ENCODE results near the gene RAD51D.
A peak's percentile ranks its signal among the peaks of the same experiment; 100 is the strongest.
"Not testable (repeated sequence)": the region's sequence is repeated elsewhere in the genome, so short reads cannot be mapped to it uniquely, and the experiment has no call there.

Gene RAD51D

DNA sequence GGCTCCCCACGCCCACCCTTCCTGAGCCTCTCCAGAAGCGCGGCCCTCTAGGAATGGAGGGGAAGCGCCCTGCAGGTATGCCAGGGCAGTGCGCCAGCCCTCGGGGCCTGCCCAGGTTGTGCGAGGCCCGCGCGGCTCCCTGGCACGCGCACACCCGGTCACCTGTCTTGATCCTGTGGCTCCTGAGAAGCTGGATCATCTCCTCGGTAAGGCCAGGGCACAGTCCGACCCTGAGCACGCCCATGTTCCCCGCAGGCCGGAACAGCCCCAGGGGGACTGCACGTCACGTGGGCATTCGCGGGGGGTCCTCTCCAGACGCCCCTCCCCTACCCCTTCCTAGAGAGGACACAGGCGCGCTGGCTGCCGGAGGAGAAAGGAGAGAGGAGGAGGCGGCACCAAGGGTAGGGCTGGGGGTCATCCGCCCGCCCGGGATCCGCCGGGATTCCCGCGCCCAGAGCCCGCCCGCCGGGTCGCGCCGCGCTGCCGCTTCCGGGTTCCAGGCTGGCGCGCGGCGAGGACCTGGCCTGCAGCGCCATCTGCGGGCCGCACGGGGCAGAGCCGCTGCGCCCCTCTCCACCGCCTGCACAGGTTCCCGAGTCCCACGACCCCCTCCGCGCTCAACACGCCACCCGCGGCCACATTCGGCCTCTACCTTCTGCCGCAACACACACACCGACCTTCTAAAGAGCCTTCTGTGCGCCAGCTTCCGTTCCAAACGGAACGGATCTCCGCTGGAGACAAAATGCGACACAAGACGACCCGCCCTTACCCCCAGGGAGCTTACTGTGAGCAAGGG lies at the start of gene RAD51D:
RAD51D (minus strand) TSS at position 491 of the 796 bp plus-strand sequence; CDS start at position 244, 247 bp downstream.
- peak; percentile 81 for DNase-seq (ENCODE audit: low spot score)

DNA sequence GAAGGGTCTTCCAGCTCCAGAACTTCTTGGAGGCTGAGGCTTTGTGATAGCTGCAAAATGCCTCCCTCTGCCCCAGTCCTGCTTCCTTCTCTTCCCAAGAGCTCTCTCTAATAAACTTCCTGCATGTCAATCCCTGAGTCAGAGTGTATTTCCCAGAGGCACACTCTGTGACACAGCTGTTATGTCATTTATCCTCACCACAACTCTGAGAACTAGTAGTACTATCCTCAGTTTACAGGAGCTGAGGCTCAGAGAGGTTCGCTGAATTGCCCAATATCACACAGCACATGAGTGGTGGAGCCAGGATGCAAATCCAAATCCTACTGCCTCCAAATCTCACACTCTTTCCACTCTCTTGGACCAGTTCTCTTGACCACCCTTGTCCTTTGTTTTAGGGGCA lies 48.0 kb upstream of the RAD51D start:
- no peak for DNase-seq (ENCODE audit: low spot score)

DNA sequence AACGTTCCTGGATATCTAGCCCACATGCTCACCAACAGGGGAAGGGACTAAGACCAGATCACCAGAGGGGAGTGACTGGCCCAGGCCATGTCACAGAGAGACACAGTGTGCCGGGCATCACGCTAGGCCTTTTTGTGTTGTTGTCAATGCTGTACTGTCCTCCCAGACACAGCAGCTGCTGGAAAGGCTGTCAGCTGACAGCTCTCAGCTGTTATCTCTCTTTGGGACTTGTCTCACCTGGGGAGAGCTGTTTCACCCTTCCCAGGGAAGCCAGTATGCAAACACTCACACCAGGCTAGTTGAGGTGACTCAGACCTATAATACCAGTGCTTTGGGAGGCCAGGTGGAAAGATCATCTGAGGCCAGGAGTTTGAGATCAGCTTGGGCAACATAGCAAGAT lies 47.4 kb upstream of the RAD51D start:
- no peak for DNase-seq (ENCODE audit: low spot score)

DNA sequence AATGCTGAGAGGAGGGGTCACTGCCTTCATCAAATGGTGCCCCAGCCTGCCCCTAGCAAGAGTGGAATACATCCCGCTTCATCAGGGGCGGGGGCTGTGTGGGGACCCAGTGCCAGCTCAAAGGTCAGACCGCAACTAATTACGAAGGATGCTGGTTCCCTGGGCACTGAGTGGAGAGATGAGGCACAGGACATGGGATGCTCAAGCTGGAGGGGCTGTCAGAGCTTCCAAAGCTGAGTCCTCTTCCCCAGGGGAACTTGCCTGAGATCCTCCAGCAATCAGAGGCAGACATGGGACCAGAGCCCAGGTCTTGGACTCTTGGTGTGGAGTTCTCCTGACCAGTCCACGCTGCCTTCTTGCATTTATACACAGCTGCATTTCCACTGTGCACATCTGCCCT lies 46.9 kb upstream of the RAD51D start:
- DNase-seq (ENCODE audit: low spot score) = no peak

DNA sequence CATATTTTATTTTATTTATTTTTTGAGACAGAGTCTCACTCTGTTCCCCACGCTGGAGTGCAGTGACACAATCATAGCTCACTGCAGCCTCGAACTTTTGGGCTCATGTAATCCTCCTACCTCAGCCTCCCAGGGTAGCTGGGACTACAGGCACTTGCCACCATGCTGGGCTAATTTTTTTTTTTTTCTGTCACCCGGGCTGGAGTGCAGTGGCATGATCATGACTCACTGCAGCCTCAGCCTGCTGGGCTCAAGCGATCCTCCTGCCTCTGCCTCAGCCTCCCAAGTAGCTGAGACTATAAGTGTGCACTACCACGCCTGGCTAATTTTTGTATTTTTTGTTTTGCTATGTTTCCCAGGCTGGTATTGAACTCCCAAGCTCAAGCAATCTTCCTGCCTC lies 45.1 kb upstream of the RAD51D start:
- DNase-seq (ENCODE audit: low spot score) = no peak

DNA sequence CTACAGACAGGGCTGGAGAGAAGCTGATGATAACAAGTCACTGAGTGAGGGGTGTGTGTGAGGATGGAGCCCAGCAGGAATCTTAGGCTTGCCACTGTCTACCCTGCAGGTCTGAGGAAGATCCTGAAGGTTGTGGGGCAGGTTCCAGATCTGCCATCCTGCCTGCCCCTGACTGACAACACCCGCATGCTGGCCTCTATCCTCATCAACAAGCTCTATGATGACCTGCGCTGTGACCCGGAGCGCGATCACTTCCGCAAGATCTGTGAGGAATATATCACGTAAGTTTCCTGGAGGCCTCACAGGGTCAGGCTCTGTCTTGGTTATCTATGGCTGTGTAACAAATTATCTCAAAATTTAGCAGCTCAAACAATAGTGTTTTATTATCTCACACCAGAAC lies 44.2 kb upstream of the RAD51D start:
- DNase-seq (ENCODE audit: low spot score) = no peak

DNA sequence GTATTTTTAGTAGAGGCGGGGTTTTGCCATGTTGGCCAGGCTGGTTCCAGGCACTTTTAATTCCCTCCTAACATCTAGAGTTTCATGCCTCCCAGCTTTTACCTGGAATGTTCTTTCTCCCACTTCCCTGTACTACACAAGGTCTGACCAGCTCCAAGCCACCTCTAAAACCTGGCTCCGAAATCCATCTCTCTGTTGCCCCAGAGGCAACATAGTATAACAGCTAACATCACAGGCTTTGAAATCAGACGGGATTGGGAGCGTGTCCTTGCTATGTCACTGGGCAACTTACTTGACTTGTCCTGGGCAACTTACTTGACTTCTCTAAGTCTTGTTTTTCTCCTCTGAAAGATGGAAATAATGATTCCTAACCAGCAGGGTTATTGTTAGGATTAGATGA lies 43.1 kb upstream of the RAD51D start:
- no peak for DNase-seq (ENCODE audit: low spot score)

DNA sequence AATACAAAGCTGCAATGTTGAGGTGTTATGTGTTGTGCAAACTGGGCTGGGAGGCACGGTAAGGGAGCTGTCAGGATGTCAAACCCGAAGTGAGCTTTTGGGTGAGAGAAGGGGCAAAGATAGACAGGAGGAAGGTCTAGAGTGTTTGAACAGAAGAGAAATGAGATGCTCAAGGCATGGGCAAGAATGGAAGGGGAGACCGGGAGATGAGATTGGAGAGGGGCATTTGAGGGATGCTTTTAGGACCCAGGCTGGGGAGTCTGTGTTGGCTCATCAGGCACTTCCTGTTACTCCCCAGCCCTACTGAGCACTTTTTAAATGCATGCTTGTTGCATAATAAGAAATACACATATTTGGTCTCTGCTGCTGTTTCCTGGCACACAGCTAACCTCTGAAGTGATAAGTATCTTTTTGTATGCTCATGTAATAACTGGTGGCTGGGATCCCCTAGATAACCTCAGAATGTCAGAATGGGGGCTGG lies 41.7 kb upstream of the RAD51D start:
- DNase-seq (ENCODE audit: low spot score) = no peak

DNA sequence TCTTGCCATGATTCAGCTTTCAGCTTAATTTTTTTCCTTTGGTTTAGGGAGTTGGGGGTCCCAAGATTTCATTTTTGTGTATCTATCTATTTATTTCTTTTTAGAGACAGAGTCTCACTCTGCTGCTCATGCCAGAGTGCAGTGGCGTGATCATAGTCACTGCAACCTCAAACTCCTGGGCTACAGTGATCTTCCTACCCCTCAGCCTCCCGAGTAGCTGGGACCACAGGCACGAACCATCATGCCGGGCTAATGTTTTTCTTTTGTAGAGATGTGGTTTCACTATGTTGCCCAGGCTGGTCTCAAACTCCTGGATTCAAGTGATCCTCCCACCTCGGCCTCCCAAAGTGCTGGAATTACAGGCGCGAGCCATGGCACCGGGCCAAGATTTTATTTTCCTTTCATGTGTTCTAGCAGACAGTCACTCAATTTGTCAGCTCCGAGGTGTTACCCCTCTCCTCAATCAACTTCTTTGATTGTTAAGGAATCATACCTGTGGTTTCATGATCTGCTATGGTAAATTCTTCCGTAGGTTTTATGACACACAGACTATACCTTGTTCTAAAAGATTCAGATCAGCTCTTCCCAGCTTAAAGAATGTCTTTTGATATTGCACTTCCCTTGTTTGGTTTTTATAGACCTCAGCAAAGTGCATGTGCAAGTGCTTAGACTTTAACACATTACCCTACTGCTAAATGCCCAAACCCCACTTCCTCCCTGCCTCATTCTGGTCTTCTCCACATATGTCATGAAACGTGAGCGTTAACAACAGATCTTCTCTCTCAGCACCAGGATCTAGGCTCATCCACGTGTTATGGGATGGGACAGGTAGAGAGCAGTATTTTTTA lies 40.9 kb upstream of the RAD51D start:
- DNase-seq (ENCODE audit: low spot score) = no peak

DNA sequence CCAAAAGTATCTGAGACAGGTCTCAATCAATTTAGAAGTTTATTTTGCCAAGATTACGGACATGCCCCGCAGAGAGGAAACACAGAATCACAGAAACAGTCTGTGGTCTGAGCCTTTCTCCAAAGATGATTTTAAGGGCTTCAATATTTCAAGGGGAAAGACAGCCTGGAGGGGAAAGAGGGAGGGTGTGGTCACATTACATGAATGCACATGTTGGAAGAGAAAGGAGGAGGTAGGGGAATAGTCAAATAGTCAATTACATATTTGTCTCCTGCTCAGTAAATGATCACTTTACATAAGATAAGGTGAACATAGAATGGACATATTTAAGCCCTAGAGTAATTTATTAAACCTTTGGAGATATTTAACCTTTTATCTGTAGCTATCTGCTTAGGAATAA lies 40.3 kb upstream of the RAD51D start:
- no peak for DNase-seq (ENCODE audit: low spot score)

DNA sequence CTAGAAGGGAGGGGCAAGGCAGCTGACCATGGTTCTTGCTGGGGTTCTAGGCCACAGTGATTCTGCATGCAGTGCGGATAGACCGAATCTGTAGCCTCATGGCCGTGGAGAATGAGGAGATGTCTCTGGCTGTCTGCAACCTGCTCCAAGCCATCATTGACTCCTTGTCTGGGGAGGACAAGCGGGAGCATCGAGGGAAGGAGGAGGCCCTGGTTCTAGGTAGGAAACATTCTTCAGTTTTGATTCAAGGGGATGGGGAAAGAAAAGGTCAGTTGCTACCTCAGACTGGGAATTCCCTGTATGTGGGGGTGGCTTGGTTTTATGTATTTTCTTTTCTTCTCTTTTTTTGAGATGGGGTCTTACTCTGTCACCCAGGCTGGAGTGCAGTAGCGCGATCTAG lies 35.6 kb upstream of the RAD51D start:
- DNase-seq (ENCODE audit: low spot score) = no peak

DNA sequence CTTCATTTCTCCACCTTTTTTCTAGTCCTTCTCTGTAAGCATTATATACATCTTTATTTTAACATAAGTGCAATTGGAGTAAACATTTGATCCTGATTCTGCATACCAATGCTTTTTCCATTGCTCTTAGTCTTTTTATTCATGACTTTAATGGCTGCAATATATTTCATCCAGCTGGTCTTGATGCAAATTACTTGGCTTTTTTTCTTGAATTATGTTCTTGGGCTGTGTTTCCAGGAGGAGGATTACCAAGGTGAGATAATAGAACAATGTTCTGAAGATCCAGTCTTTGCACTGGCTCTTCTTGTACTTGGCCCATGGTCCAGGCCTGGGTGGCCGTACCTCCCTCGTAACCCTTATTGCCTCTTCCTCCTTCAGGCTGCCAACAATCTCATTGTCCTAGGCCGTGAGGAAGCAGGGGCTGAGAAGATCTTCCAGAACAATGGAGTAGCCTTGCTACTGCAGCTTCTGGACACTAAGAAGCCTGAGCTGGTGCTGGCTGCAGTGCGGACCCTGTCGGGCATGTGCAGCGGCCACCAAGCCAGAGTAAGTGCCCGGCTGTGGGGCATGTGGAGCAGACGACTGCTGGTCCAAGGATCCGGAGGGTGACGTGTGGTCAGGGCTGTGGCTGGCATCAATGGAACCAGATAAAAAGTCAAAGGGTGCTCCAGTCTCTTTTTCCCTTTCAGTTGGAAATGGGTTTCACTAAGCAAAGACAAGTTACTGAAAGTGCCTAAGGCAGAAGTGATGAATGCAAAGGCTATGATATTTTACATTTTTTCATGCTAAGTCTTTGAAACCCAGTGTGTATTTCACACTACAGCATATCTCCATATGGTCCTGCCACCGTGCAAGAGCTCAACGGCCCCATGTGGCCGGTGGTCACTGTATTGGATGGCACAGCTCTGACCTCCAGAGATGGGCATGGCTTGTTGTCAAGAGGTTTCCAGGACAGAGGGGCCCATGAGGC lies 34.8 kb upstream of the RAD51D start:
- DNase-seq (ENCODE audit: low spot score) = no peak

DNA sequence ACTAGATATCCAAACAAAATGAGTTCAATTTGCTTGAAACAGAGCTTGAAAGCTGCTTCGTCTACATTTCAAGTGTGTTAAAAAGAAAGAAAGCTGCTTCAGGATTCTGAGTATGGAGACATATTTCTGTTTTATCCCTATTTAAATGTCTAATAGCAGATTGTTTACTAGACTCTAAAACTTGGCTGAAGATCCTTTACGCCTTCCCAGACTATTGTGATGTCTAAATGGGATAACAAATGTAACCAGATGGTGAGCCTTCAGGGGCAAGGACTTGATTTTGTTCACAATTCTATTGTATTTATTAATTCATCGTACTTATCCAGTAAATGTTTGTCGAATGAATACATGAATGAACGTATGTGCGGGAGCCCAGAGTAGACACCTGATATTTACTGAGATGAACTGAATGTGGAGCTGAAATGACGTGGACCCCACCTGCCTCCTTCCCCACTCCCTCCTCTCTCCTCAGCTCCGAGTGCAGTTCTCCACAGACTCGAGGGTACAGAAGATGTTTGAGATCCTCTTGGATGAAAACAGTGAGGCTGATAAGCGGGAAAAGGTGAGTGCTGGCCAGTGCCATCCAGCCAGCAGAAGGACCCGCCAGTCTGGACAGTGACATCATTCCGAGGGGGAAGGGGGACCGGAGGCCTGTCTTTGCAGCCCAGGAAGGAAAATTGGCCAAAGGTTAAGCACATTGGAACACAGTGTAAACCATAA lies 32.9 kb upstream of the RAD51D start:
- DNase-seq (ENCODE audit: low spot score) = no peak

DNA sequence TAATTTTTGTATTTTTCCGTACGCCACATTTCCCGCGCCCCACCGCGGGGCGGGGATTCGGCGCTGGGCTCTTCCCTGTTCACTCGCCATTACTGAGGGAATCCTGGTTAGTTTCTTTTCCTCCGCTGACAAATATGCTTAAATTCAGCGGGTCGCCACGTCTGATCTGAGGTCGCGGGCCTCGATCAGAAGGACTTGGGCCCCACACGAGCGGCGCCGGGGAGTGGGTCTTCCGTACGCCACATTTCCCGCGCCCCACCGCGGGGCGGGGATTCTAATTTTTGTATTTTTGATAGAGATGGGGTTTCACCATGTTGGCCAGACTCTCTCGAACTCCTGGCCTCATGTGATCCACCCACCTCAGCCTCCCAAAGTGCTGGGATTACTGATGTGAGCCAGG lies 31.4 kb upstream of the RAD51D start:
- DNase-seq (ENCODE audit: low spot score) = not testable (repeated sequence)

DNA sequence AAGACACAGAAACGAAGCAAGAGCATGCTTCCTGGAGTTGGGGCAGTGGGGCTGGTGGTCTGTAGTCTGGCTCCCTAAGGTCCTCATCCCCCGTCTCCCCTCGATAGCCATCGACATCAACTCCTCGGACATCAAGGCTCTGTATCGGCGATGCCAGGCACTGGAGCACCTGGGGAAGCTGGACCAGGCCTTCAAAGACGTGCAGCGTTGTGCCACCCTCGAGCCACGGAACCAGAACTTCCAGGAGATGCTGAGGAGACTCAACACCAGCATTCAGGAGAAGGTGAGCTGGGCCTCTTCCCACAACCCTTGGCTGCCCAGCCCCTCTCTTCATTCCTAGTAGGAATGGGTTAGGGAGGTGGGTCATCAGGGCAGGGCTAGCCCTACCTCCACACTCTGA lies 30.3 kb upstream of the RAD51D start:
- no peak for DNase-seq (ENCODE audit: low spot score)

DNA sequence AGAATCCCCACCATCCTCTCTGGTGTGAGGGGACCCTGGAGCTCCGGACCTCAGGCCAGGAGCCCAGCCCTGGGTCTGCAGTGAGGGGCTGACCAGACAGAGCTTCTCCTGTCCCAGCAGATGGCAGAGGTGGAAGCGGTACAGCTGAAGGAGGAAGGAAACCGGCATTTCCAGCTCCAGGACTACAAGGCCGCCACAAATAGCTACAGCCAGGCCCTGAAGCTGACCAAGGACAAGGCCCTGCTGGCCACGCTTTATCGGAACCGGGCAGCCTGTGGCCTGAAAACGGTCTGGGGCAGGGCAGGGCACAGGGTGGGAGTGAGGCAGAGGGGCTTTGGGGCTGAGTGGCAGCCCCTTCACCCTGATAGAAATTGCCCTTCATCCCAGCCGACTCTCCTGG lies 28.5 kb upstream of the RAD51D start:
- DNase-seq (ENCODE audit: low spot score) = no peak

DNA sequence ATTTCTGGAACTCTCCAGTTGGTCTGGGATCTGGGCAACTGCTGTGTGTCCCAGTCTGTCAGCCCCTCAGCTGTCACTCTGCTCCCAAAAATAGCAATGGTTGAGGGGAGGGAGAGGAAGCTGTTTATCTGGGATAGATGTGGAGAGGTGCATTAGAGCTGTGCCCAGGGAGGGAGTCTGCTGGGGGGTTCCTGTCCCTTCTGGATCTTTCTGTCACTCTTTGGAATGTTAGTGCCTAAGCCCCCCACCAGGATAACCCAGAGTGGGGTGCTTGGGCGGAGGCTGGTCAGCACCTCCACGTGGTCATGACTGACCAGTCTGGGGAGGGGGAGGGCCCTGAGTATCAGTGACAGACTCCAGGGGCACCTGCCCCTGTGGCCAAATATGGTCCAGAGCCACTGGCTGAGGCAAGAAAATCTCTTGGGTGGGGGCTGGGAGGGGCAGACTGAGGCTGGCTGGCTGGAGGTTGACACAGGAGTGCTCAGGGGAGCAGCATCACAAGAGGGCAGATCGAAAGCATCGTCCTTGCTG lies 27.8 kb upstream of the RAD51D start, which contains the start of gene UNC45B:
UNC45B (plus strand) TSS at position 443 of the 531 bp plus-strand sequence. CDS start 447 bp downstream, outside the sequence.
- DNase-seq (ENCODE audit: low spot score) = no peak

DNA sequence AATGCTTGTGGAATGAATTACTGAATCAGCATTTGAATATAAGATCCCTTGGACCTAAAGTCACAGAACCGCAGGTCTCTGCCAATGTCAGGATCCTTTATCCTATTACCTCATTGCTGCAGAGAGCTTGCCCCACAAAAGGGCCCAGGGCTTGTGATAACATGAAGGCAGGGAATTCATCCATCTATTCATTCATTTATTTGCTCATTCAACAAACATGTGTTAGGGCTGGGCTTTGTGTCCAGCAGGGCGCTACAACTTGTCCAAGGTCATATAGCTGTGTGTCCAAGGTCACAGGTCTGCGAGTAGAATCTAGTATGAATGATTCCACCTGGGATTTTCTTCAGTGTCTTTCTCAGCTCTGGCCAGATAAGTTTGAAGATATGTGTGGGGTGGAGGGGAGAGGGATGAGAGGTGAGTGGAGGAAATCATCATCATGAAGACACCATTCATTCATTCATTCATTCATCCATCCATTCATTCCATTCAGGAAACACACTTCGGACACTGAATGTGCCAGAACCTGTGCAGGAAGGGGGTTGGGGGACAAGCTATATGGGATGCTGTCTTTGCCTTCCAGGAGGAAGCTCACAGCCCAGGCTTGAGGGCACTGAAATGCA lies 26.7 kb upstream of the RAD51D start:
- no peak for DNase-seq (ENCODE audit: low spot score)

DNA sequence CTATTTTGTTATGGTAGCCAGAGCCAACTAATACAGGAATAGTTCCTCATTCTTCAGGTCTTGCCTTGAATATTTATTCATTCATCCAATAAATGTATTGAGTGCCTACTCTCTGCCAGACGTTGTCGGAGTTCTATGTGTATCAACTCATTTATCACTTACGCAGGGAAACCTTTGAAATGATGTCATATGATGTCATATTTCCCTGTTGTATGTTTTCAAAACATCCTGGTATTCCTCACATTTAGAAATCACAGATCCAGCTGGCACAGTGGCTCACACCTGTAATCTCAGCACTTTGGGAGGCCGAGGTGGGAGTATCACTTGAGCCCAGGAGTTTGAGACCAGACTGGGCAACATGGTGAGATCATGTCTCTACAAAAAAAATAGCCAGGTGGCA lies 25.2 kb upstream of the RAD51D start:
- DNase-seq (ENCODE audit: low spot score) = no peak

DNA sequence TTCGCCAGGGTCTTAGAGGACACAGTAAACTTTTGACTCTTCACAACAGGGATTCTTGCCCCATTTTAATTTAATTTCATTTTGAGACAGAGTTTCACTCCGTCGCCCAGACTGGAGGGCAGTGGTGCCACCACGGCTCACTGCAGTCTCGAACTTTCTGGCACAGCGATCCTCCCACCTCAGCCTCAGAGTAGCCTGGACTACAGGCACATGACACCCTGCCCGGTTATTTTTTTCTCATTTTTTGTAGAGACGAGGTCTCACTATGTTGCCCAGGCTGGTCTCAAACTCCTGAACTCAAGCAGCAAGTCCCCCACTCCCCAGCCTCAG lies 22.8 kb upstream of the RAD51D start:
- DNase-seq (ENCODE audit: low spot score) = no peak
